GM21390 (cell line): ENCODE data around the gene SHC1.
"Not testable (repeated sequence)": the region's sequence is repeated elsewhere in the genome, so short reads cannot be mapped to it uniquely, and the experiment has no call there.

Source experiments
- ATAC-seq: cut with Tn5 transposase; IDR thresholded peaks from one replicate; pipeline ENCODE4 v1.9.1; 2021; ENCODE audit not compliant: unreplicated experiment

The SHC1 gene

DNA sequence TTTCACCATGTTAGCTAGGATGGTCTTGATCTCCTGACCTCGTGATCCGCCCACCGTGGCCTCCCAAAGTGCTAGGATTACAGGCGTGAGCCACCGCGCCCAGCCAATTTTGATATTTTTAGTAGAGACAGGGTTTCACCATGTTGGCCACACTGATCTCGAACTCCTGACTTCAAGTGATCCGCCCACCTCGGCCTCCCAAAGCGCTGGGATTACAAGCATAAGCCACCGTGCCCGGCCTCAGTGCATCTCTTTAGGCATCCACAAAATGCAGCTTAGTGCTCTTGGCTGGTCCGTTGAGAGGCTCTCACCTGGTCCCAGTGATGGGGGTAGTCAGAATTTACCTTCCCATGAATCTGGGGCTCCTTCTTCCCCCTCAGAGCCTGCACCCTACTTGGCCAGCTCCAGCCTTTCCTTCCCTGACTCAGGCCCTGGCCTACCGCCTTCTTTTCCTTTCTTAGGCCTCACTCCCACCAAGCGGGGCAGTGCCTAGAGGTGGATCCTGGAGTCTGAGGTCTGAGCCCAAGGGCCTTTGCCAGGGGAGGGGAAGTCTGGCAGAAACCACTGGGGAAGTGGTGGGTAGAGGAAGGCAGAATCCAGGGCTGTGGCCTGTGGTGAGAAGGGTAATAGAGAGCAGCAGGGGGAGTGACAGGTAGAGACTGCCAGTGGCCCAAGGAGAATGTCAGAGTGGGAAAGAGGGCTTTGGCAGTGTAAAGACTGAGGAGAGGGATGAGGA lies 26.6 kb upstream of the SHC1 start:
- no peak for ATAC-seq

DNA sequence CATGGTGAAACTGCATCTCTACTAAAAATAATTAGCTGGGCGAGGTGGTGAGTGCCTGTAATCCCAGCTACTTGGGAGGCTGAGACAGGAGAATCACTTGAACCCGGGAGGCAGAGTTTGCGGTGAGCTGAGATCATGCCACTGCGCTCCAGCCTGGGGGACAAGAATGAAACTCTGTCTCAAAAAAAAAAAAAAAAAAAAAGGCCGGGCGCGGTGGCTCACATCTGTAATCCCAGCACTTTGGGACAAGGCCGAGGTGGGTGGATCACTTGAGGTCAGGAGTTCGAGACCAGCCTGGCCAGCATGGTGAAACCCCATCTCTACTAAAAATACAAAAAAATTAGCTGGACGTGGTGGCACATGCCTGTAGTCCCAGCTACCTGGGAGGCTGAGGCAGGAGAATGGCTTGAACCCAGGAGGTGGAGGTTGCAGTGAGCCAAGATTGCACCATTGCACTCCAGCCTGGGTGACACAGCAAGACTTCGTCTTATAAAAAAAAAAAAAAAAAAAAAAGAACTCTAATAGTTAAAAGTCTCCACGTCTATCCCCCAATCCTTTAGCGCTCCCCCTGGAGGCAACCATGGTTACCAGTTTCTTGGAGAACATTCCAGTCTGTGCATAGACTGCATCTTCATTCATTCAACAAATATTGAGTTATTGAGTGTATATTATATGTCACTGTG lies 24.9 kb upstream of the SHC1 start:
- not testable (repeated sequence) for ATAC-seq

DNA sequence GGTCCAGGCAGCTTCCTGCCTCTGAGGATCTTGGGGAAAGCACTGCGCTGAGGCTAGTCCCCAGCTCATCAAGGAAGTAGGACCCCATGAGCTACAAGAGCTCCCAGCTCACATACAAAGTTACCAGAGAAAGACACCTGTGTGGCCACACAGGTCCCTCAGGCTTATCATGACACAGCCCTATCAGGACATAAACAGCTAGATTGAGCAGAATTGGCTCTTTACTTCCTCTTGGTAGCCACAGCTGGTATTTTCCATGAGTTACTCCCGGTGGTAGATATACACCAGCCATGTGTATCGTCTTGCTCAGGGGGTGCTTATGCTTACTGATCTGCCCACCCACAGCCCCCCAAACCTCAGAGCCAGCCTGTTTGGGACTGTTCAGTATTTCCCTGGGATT lies 24.0 kb upstream of the SHC1 start:
- no peak for ATAC-seq

DNA sequence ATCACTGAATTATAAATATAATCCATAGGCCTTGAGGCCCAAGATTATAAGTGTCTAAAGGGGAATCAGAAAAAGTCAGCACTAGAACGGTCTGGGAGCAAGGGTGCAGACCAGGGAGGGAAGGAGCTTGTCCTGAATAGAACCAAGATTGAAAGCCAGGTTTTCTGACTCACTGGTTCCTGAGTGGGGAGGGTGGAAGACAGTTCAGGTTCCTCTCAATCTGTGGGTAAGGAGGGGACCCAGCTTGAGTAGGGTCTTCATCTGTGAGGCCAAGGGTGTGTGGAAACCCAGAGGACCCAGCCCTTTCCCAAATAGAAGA lies 23.7 kb upstream of the SHC1 start:
- ATAC-seq = no peak

DNA sequence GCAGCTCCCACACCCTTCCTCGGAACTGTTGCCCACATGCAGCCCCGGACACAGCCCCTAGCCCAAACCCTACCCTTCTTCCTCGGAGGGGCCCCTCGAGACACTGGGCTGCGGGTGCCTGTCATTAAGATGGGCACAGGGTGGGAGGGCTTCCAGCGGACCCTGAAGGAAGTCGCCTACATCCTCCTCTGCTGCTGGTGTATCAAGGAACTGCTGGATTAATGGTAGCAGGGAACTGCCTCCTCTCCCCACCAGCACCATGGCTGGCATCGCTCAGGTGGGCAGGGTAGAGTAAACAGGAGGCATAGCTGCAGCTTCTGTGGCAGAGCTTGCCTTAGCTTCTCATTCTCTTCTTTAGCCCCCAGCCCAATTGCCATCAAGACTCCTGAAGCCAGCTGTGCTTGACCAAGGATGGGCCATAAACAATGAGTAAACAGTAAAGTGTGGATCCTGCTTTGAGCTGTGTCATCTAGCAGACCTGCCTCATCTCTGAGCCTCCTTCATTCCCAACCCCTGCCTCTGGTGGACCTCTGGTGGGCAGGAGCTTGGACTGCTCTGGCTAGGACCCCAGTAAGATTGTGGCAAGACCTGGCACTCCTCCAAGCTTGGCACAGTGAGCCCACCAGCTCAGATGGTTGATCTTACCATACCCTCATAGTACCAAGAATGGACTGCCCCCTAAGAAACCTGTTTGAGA lies 23.2 kb upstream of the SHC1 start, which contains the start of gene LENEP:
Gene LENEP (plus strand): TSS at position 15 of the 697 bp plus-strand sequence. CDS start 22 bp downstream, at position 37.
- ATAC-seq = no peak

DNA sequence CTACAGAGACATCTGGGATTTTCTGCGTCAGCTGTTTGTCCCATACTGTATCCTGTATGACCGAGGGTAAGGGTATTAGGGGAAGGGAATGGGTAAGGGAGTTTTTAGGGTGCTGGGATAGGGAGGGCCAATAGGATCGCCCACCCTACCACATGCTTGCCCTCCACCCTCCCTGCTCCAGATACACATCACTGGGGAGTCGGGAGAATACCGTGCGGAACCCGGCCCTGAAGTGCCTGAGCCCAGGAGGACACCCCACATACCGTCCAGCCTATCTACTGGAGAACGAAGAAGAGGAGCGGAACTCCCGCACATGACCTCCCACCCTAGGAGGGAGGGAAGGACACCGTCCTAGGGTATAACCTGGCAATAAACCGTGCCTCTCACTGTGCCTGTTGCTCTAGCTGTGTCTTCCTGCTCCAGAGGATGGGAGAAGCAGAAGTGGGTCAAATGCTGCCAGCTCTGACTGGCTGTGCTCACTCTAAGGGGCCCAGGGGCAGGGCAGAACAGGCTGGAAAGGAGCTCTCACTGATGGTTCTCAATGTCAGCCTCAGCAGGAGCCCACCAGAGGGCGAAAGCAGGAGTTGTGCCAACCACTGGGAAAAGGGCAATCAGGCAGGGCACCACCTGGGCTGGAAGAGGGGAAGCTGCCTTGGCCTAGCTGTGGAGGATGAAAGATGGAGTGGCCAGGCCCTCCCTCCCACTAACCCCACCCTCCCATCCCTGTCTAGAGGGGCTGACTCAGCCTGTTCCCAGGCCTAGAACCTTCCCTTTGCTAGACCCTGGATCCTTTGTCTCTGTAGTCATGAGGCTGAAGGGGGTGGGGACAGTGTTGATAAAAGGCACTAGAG lies 22.4 kb upstream of the SHC1 start:
- no peak for ATAC-seq

DNA sequence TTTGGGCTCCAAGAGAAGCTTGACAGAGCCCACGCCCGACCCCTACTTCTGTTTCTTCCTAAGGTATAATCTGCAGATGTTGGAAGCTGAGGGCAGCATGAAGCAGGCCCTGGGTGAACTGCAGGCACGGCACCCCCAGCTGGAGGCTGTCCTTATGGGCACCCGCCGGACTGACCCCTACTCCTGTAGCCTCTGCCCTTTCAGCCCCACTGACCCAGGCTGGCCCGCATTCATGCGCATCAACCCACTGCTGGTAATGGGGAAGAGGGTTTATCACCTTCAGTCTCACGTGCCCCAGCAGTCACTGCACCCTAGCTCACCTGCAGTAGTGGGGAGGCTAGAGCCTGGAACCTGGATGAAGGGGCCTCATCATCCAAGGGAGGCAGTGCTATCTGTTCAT lies 19.7 kb upstream of the SHC1 start:
- ATAC-seq = no peak

DNA sequence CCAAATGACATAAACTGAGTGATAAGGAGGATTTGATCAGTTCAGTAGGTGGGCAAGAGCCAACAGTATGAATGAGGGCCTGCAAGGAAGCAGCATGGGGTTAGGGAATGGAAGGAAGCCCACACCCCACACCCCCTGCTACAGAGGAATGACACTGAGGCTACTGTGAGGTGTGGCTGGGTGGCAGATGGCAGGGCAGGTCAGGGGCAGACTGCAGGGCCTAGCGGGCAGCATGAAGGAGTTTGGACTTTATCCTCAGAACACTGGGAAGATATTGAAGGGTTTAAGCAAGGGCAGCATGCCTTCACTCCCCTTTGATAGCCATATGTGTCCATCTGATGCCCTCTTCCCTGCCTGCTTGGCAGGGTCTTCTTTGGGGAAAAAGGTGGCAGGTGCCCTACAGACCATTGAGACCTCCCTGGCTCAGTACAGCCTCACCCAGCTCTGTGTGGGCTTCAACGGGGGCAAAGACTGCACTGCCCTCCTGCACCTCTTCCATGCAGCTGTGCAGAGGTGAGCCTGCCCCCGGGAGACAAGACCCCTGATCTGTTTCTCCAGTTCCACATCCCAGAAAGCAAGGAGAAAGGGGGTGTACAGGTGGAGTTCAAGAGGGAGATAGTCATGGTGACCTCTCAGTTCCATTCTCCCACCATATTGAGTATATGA lies 18.8 kb upstream of the SHC1 start:
- no peak for ATAC-seq

DNA sequence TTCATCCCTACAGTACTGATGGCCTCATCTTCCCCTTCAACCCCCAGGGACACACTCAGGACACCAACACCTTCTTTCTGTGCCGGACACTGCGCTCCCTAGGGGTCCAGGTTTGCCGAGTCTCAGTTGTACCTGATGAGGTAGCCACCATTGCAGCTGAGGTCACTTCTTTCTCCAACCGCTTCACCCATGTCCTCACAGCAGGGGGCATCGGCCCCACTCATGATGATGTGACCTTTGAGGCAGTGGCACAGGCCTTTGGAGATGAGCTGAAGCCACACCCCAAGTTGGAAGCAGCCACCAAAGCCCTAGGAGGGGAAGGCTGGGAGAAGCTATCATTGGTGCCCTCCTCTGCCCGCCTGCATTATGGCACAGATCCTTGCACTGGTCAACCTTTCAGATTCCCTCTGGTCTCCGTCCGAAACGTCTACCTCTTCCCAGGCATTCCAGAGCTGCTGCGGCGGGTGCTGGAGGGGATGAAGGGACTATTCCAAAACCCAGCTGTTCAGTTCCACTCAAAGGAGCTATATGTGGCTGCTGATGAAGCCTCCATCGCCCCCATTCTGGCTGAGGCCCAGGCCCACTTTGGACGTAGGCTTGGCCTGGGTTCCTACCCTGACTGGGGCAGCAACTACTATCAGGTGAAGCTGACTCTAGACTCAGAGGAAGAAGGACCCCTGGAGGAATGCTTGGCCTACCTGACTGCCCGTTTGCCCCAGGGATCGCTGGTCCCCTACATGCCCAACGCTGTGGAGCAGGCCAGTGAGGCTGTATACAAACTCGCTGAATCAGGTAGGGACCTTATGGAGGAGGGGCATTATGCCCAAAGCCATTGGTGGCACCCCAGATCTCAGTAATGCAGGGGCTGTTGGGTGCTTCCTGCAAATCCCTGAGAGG lies 17.8 kb upstream of the SHC1 start:
- ATAC-seq = no peak

DNA sequence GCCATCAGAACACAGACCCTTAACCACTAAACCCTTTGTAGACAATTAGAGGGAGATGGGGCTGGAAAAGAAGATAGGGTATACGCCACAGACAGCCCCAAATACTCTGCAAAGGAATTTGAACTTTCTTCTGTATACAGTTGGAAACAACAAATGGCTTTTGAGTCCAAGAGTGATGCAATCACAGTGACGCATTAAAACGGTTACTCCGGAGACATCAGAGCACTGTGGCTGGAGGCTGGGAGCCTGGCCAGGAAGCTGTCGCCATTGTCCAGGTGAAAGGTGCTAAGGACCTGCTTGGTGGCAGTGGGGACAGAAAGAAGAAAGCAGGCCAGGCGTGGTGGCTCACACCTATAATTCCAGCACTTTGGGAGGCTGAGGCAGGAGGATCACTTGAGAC lies 16.8 kb upstream of the SHC1 start:
- ATAC-seq = no peak

DNA sequence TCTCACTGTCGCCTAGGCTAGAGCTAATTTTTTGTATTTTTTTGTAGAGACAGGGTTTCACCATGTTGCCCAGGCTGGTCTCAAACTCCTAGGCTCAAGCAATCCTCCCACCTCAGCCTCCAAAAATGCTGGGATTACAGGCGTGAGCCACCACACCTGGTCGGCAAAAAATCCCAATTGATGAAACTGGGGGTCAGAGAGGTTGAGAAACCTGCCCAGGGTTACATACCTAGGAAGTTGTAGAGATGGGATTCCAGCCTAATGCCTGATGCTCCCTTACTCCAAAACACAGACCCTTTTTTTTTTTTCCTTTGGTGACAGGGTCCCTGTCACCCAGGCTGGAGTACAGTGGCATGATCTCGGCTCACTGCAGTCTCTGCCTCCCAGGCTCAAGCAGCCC lies 16.2 kb upstream of the SHC1 start:
- ATAC-seq = not testable (repeated sequence)

DNA sequence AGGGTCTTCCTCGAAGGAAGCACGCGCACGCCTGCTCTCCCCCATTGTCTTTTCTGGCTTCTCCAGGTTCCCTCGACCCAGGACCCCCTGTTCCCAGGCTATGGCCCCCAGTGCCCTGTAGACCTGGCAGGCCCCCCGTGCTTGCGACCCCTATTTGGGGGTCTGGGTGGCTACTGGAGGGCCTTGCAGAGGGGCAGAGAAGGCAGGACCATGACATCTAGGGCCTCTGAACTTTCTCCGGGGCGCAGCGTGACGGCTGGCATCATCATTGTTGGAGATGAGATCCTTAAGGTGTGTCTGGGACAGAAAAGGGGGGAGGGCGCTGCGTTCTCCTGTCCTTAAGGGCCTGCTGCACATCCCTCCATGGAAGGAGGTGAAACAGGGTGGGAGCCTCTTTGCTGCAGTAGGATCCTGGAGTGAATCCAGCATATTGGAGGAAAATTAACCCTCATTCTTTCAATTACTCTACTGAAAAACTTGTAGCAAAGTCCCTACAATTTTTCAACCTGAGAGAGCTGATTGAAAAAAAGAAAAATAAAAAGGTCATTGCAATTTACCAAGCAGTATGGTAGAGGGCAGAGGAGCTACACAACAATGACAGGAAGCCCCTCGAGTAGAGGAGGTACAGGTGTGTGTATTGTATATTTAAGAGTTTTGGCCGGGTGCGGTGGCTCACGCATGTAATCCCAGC lies 13.4 kb upstream of the SHC1 start:
- ATAC-seq = no peak

DNA sequence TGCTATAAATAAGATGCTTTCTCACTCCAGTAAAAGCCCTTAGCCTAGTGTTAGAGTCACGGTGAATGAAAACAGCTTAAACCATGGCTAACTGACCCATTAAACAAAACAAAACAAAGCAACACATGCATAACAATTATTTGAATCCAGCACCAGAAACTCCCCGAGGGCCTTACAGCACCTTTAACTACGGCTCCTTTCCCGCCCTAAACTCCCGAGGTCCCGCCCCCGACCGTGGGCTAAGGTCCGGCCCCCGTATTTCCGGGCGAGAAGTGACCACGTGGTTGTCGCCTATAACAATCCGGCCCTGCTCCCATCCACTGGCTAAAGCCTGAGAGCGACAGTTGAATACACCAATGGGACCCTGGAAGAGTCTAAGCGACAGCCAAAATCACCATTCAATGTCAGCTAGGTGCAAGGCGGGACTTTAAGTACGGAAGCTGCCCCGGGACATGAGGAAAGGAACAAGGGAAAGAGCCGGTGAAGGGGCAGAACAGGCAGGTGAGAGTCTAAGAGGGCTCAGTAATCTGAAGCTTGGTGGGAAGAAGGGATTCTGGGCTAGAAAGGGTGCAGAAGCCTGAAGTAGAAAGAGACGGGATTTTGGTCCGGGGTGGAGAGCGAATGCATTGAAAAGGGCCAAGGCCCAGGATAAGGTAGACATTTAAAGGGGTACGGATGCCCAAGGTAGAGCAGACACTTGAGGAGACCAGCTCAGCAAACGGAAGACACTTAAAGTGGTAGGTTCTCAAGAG lies 12.5 kb upstream of the SHC1 start, which contains the start of gene FLAD1:
Gene FLAD1 (plus strand): TSS at position 448 of the 752 bp plus-strand sequence. CDS start 351 bp downstream, outside the sequence.
- ATAC-seq = peak; percentile 95

DNA sequence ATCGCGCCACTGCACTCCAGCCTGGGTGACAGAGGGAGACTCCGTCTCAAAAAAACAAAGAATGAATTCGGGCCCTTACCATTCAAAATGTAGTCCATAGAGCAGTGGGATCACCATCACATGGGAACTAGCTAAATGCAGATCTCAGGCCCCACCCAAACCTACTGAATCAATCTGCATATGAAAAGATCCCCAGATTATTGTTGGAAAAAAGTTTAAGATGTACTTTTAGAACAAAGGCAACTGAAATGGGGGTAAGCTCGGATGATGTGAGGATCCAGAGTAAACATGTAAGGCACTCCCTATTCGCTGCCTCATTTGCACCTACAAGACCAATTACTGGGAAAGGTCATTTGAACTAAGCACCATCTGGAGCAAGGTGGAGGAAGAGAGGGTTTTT lies 11.8 kb upstream of the SHC1 start:
- no peak for ATAC-seq

DNA sequence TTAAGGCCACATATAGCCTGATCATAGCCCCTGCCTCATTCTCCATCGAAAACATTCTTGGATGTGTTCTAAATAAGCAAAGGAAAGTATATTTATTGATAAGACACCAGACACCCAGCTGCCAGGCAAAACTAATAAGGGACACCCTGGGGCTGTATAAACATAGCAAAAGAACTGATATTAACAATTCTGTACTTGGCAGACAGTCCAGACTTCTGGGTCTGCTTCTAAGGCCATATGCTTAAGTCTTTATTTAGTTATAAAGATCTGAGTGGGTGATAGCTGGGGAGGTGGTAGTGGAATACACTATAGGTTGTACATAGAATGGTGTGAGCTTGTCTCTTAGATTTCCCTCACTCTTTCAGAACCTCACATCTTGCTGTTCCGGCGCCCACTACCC lies 7.8 kb upstream of the SHC1 start:
- no peak for ATAC-seq

DNA sequence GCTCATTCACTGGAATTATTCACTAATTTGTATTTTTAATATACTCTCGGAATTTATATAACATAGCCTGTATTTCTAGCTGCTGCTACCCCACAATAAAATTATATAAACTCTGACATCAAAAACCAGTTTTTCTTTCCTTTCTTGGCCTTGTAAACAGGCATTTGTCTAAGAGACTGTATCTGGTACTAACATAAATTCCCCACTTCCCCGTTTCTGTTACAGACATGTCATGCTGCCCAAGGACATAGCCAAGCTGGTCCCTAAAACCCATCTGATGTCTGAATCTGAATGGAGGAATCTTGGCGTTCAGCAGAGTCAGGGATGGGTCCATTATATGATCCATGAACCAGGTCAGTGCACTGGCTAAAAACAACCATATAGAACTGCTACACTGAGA lies 7.2 kb upstream of the SHC1 start:
- ATAC-seq = not testable (repeated sequence)

DNA sequence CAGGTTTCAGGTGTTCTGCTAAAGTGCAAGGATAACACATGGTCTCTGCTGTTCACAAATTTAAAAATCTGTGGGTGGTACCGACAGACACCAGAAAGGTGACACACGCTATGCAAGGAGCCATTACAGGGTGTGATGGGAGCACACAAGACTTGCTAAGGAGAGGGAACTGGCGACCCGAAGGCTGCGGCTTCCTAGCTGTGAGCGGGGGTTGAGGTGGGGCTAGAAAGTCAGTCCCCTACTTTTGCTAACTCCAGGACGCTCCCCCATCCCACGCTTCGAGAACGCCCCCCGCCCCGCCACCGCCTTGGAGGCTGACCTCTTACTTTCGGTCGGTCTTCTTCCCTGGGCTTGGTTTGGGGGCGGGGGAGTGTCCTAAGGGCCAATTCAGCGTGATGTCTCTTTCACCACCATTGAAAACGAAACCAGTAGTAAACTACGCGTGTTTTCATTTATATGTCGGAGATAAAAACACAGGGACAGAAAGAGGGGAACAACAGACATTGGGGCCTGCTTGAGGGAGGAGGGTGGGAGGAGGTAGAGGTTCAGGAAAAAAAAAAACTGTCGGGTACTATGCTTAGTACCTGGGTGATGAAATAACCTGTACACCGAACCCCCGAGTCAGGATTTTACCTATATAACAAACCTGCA lies 5.0 kb upstream of the SHC1 start:
- no peak for ATAC-seq
